Measurements from ENCODE around the gene CTSC. TPM values are rescaled to one million over a fixed set of nuclear protein-coding genes. Genes with fewer than 3 reads are reported as not detected.

The CTSC gene
- total RNA-seq, 4 donors from 2014 or later = 14.2 to 78.6 (median 47.9) TPM

GRCh38 chr11:88330826-88331428 lies 6.6 kb downstream of the CTSC start:
- TF ChIP-seq CTCF (IDR thresholded peaks at IDR 0.05) (no peak), POLR2AphosphoS5 (IDR thresholded peaks at IDR 0.05) (no peak), EP300 (IDR thresholded peaks at IDR 0.05) (no peak), POLR2A (IDR thresholded peaks at IDR 0.05) (no peak)
- Histone ChIP-seq H3K27ac (no peak overlapping the region), H3K27me3 (no peaks in the 10 kb centered on the region), H3K9me3 (no peaks in the 10 kb centered on the region), H3K4me1 (no peaks in the 10 kb centered on the region), H3K36me3 (peaks cover 0 to 32% of the 10 kb centered on the region in 2 donors), H3K4me3 (no peak overlapping the region)
- WGBS, 2 donors (ENCODE audit: low coverage in 1 of 2) = 86 to 100% methylated on average over 5 of the region's 5 CpGs
- ATAC-seq = no peak

DNA sequence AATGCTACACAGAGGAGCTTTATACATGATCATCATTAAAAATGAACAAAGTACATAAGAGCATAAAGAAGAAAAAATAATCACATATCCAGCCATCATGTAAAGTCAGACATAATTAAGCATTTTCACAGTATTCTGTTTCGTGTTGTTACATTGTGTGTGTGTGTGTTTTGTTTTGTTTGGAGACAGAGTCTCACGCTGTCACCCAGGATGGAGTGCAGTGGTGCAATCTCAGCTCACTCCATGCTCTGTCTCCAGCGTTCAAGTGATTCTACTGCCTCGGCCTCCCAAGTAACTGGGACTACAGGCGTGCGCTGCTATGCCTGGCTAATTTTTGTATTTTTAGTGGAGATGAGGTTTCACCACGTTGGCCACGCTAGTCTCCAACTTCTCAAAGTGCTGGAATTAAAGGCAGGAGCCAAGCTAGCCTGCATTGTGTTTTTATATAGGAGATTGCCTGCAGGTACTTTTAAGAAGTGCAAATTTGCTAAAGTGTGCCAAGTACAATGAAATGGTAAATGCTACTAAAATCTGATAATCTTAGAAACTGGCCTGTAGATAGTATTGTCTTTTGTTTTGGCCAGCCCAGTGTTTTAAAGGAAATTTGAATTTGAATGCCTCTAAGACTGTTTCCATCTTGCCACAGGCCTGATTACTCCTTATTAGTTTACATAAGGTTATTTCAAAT lies 7.8 kb downstream of the CTSC start:
- Histone ChIP-seq H3K27ac (no peak overlapping the region), H3K36me3 (peaks cover 0 to 41% of the 10 kb centered on the region in 2 donors), H3K4me1 (no peaks in the 10 kb centered on the region), H3K27me3 (no peaks in the 10 kb centered on the region), H3K9me3 (no peaks in the 10 kb centered on the region), H3K4me3 (no peak overlapping the region)
- ATAC-seq = no peak
- 92 to 95% methylated on average over 6 to 7 of the region's 8 CpGs for WGBS, 2 donors (ENCODE audit: low coverage in 1 of 2)
- TF ChIP-seq CTCF (IDR thresholded peaks at IDR 0.05) = no peak

- Histone ChIP-seq H3K27me3 (no peaks in the 10 kb centered on the region), H3K27ac (no peak overlapping the region), H3K9me3 (no peaks in the 10 kb centered on the region), H3K4me3 (no peak overlapping the region), H3K36me3 (peaks cover 0 to 36% of the 10 kb centered on the region in 2 donors), H3K4me1 (no peaks in the 10 kb centered on the region)
- TF ChIP-seq EP300 (IDR thresholded peaks at IDR 0.05) = no peak
- WGBS, 2 donors (ENCODE audit: low coverage in 1 of 2) = 57% methylated on average over 3 of the region's 3 CpGs; no CpG with 5 or more reads in 1 of the 2 donors
- no peak for ATAC-seq
Measured at GRCh38 chr11:88327462-88328143, 9.9 kb downstream of the CTSC start.

GRCh38 chr11:88327061-88327460 lies 10.5 kb downstream of the CTSC start:
- no peaks in the 10 kb centered on the region for H3K4me1 ChIP-seq
- 66 to 88% methylated on average over 2 of the region's 2 CpGs for WGBS, 2 donors (ENCODE audit: low coverage in 1 of 2)
- H3K36me3 ChIP-seq = peaks cover 0 to 34% of the 10 kb centered on the region in 2 donors
- H3K27me3 ChIP-seq = no peaks in the 10 kb centered on the region
- no peak for TF ChIP-seq EP300 (IDR thresholded peaks at IDR 0.05)
- TF ChIP-seq POLR2A (IDR thresholded peaks at IDR 0.05) = no peak
- TF ChIP-seq CTCF (IDR thresholded peaks at IDR 0.05) = no peak
- TF ChIP-seq POLR2AphosphoS5 (IDR thresholded peaks at IDR 0.05) = no peak
- H3K9me3 ChIP-seq = no peaks in the 10 kb centered on the region
- no peak for ATAC-seq
- no peak overlapping the region for H3K27ac ChIP-seq
- no peak overlapping the region for H3K4me3 ChIP-seq

GRCh38 chr11:88326099-88326498 lies 11.4 kb downstream of the CTSC start:
- Histone ChIP-seq H3K4me1 (no peaks in the 10 kb centered on the region), H3K27ac (no peak overlapping the region), H3K9me3 (no peaks in the 10 kb centered on the region), H3K27me3 (no peaks in the 10 kb centered on the region), H3K4me3 (no peak overlapping the region), H3K36me3 (peaks cover 0 to 31% of the 10 kb centered on the region in 2 donors)
- ATAC-seq = no peak
- no peak for TF ChIP-seq EP300 (IDR thresholded peaks at IDR 0.05)
- no peak for TF ChIP-seq POLR2AphosphoS5 (IDR thresholded peaks at IDR 0.05)
- no peak for TF ChIP-seq CTCF (IDR thresholded peaks at IDR 0.05)
- TF ChIP-seq POLR2A (IDR thresholded peaks at IDR 0.05) = no peak
- 79 to 97% methylated on average over 2 to 3 of the region's 3 CpGs for WGBS, 2 donors (ENCODE audit: low coverage in 1 of 2)

Measured in gastroesophageal sphincter (tissue), 4 donors.